SU-DHL-6 (cell line): ENCODE data around the gene MS4A15.

Experiments used
- EZH2phosphoT487 ChIP-seq: fragments of 200-600 bp; sonication (generic), shearing (Covaris generic); conservative IDR thresholded peaks from 2 replicates; pipeline ENCODE4 v1.6.1; 2018; ENCODE audit warnings: mild to moderate bottlenecking, antibody characterized with exemption, low read length, moderate library complexity, mixed read lengths
- TF ChIP-seq, protein P1 (sequence below): fragments of 200-600 bp; sonication (generic); IDR thresholded peaks from one replicate; pipeline ENCODE4 v1.5.1; 2017; ENCODE audit warnings: antibody characterized with exemption, mild to moderate bottlenecking, low read length, moderate library complexity; ENCODE audit not compliant: insufficient read depth, poor library complexity, severe bottlenecking

DNA sequence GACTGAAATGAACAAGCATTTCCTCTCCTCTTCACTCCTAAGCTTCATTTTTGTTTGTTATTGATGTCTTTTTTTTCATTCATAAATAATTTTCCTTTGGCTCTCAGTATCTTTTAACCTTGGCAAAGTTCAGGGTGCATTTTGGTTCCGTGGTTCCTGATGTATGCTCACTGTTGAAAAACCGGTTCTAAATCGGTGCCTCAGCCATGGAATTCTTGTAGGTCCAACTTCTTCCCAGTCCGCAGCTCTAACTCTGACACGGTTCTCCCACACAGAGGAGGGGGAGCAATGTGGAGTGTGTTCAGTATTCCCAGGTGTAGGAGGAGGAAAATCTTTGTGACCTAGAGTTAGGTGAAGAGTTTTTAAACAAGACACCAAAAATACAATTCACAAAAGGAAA, 12.6 kb upstream of the MS4A15 start:
- TF ChIP-seq, protein P1, sequence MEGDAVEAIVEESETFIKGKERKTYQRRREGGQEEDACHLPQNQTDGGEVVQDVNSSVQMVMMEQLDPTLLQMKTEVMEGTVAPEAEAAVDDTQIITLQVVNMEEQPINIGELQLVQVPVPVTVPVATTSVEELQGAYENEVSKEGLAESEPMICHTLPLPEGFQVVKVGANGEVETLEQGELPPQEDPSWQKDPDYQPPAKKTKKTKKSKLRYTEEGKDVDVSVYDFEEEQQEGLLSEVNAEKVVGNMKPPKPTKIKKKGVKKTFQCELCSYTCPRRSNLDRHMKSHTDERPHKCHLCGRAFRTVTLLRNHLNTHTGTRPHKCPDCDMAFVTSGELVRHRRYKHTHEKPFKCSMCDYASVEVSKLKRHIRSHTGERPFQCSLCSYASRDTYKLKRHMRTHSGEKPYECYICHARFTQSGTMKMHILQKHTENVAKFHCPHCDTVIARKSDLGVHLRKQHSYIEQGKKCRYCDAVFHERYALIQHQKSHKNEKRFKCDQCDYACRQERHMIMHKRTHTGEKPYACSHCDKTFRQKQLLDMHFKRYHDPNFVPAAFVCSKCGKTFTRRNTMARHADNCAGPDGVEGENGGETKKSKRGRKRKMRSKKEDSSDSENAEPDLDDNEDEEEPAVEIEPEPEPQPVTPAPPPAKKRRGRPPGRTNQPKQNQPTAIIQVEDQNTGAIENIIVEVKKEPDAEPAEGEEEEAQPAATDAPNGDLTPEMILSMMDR: no peak
- TF ChIP-seq EZH2phosphoT487: no peak
